ENCODE data around the gene MUC21.
"Not testable (repeated sequence)": the region's sequence is repeated elsewhere in the genome, so short reads cannot be mapped to it uniquely, and the experiment has no call there.

Gene MUC21

DNA sequence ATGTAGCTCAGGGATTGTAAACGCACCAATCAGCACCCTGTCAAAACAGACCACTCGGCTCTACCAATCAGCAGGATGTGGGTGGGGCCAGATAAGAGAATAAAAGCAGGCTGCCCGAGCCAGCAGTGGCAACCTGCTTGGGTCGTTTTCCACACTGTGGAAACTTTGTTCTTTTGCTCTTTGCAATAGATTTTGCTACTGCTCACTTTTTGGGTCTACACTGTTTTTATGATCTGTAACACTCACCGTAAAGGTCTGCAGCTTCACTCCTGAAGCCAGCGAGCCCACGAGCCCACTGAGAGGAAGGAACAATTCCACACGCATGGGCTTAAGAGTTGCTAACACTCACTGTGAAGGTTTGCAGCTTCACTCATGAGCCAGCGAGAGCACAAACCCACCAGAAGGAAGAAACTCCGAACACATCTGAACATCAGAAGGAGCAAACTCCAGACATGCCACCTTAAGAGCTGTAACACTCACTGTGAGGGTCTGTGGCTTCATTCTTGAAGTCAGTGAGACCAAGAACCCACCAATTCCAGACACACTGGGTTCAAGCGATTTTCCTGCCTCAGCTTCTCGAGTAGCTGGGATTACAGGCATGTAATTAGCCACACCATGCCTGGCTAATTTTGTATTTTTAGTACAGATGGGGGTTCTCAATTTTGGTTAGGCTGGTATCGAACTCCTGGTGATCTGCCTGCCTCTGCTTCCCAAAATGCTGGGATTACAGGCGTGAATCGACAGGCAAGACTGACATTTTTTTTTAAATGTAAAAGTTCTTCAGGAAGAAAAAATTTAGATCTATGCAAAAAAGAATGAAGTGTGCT lies 38.4 kb downstream of the MUC21 start:
- not testable (repeated sequence) for H3K27me3 ChIP-seq (ENCODE audit: control insufficient read depth, insufficient read depth, low read length, poor library complexity, severe bottlenecking); H3K36me3 ChIP-seq (ENCODE audit: control insufficient read depth, insufficient read depth, low read length); H3K27ac ChIP-seq (ENCODE audit: insufficient read depth, low read depth, low read length, poor library complexity, severe bottlenecking); H3K4me3 ChIP-seq (ENCODE audit: insufficient read depth, low read depth, low read length); H3K4me1 ChIP-seq (ENCODE audit: control insufficient read depth, insufficient read depth, low read length); H3K9me3 ChIP-seq (ENCODE audit: control insufficient read depth, low read length)
- 89 to 92% methylated on average over 15 of the region's 15 CpGs for WGBS, 2 experiments

DNA sequence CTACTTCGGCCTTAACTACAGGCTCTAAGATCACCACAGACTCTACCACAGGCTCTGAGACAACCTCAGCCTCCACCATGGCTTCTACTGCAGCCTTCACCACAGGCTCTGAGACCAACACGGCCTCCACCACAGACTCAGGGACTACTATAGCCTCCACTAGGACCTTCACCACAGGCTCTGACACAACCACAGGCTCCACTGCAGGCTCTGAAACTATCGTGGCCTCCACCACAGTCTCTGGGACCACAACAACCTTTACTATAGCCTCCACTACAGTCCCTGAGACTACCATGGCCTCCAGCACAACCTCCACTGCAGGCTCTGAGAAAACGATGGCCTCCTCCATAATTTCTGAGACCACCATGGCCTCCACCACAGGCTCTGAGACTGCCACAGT lies 42.1 kb downstream of the MUC21 start:
- Histone ChIP-seq H3K4me3 (ENCODE audit: insufficient read depth, low read depth, low read length) (no peak overlapping the region), H3K27ac (ENCODE audit: insufficient read depth, low read depth, low read length, poor library complexity, severe bottlenecking) (no peak overlapping the region), H3K27me3 (ENCODE audit: control insufficient read depth, insufficient read depth, low read length, poor library complexity, severe bottlenecking) (no peaks in the 10 kb centered on the region), H3K4me1 (ENCODE audit: control insufficient read depth, insufficient read depth, low read length) (no peaks in the 10 kb centered on the region), H3K9me3 (ENCODE audit: control insufficient read depth, low read length) (no peaks in the 10 kb centered on the region), H3K36me3 (ENCODE audit: control insufficient read depth, insufficient read depth, low read length) (no peaks in the 10 kb centered on the region)
- WGBS, 2 experiments: 90 to 91% methylated on average over 4 of the region's 4 CpGs

DNA sequence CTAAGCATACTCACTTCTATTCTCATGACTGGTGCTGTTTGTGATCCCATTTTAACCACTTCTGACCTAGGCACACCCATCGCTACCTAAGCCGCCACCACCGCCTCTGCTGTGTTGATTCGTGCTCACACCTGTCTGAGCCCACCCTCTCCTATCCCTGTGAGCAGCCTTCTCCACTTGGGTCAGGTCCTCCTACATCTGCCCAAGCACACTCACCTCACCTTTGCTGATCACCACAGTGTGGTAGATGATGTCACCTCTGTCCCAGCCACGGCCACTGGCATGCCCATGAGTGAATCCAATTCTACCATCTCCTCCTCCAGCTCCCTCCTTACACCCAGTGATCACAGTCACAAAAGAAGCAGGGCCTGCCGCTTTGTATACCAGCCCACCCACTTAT lies 47.6 kb downstream of the MUC21 start:
- Histone ChIP-seq H3K4me3 (ENCODE audit: insufficient read depth, low read depth, low read length) (no peak overlapping the region), H3K27me3 (ENCODE audit: control insufficient read depth, insufficient read depth, low read length, poor library complexity, severe bottlenecking) (no peaks in the 10 kb centered on the region), H3K27ac (ENCODE audit: insufficient read depth, low read depth, low read length, poor library complexity, severe bottlenecking) (no peak overlapping the region), H3K9me3 (ENCODE audit: control insufficient read depth, low read length) (no peaks in the 10 kb centered on the region), H3K36me3 (ENCODE audit: control insufficient read depth, insufficient read depth, low read length) (no peaks in the 10 kb centered on the region), H3K4me1 (ENCODE audit: control insufficient read depth, insufficient read depth, low read length) (no peaks in the 10 kb centered on the region)
- WGBS, 2 experiments: 89 to 94% methylated on average over 6 of the region's 6 CpGs

DNA sequence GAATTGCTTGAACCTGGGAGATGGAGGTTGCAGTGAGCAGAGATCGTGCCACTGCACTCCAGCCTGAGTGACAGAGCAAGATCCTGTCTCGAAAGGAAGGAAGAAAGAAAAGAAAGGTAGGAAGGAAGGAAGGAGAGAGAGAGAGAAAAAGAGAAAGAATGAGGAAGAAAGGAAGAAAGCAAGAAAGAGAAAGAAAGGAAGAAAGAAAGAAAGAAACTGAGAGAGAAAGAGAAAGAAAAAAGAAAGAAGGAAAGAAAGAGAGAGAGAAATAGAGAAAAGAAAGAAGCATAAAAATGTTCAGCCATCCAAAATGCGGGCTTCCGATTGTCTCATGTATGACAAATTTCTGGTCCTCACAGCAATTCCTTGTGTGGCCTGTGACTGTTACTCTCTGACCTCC lies 49.6 kb downstream of the MUC21 start:
- WGBS, 2 experiments: 92 to 95% methylated on average over 4 of the region's 4 CpGs
- H3K4me3 ChIP-seq (ENCODE audit: insufficient read depth, low read depth, low read length): no peak overlapping the region
- no peaks in the 10 kb centered on the region for H3K36me3 ChIP-seq (ENCODE audit: control insufficient read depth, insufficient read depth, low read length)
- no peaks in the 10 kb centered on the region for H3K4me1 ChIP-seq (ENCODE audit: control insufficient read depth, insufficient read depth, low read length)
- H3K27ac ChIP-seq (ENCODE audit: insufficient read depth, low read depth, low read length, poor library complexity, severe bottlenecking): no peak overlapping the region
- H3K27me3 ChIP-seq (ENCODE audit: control insufficient read depth, insufficient read depth, low read length, poor library complexity, severe bottlenecking): no peaks in the 10 kb centered on the region
- H3K9me3 ChIP-seq (ENCODE audit: control insufficient read depth, low read length): no peaks in the 10 kb centered on the region

DNA sequence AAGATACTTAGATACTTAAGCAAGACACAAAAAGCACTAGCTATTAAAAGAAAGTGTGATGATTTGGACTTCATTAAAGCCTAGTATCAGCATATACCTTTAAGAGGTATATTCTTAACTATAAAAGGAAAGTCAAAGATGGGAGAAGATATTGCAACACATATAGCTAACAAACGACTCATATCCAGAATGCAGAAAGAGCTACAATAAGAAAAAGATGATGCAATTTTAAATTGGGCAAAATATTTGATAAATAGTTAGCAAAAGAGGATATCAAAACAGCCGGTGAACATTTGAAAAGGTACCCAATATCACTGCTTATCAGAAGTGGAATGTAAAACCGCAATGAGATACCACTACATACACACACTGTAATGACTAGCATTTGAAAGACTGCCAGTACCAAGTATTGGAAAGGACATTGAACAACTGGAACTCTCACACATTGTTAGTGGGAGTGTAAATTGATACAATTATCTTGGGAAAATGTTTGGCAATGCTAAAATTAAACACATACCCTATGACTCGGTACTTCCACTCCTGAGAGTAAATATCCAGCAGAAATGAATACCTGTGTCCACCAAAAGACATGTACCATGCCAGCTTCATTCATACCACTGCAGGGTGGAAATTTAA lies 52.5 kb downstream of the MUC21 start:
- WGBS, 2 experiments: 93 to 94% methylated on average over 2 to 4 of the region's 4 CpGs
- Histone ChIP-seq H3K9me3 (ENCODE audit: control insufficient read depth, low read length) (no peaks in the 10 kb centered on the region), H3K27ac (ENCODE audit: insufficient read depth, low read depth, low read length, poor library complexity, severe bottlenecking) (no peak overlapping the region), H3K4me1 (ENCODE audit: control insufficient read depth, insufficient read depth, low read length) (no peaks in the 10 kb centered on the region), H3K4me3 (ENCODE audit: insufficient read depth, low read depth, low read length) (no peak overlapping the region), H3K36me3 (ENCODE audit: control insufficient read depth, insufficient read depth, low read length) (no peaks in the 10 kb centered on the region), H3K27me3 (ENCODE audit: control insufficient read depth, insufficient read depth, low read length, poor library complexity, severe bottlenecking) (no peaks in the 10 kb centered on the region)

DNA sequence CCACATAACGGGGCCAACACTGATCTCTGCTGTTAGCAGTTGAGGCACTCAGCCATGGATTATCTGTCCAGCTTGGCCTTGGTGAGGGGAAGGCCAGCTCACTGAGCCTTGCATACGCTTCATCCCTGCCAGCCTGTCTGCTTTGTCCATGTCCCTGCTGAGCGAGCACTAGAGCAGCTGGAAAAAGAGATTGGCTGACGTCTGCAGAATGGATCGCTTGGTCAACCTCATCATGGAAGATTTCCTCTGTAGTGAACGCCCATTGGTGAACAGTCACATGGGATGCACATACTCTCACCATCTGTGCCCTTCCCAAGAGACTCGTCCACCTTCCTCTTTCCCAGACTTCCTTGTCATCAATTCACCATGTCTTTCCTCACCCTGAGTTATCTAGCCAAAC lies 53.7 kb downstream of the MUC21 start:
- no peaks in the 10 kb centered on the region for H3K36me3 ChIP-seq (ENCODE audit: control insufficient read depth, insufficient read depth, low read length)
- H3K4me1 ChIP-seq (ENCODE audit: control insufficient read depth, insufficient read depth, low read length): no peaks in the 10 kb centered on the region
- H3K4me3 ChIP-seq (ENCODE audit: insufficient read depth, low read depth, low read length): no peak overlapping the region
- no peaks in the 10 kb centered on the region for H3K27me3 ChIP-seq (ENCODE audit: control insufficient read depth, insufficient read depth, low read length, poor library complexity, severe bottlenecking)
- WGBS, 2 experiments: 90% methylated on average over 7 of the region's 7 CpGs
- H3K9me3 ChIP-seq (ENCODE audit: control insufficient read depth, low read length): no peaks in the 10 kb centered on the region
- H3K27ac ChIP-seq (ENCODE audit: insufficient read depth, low read depth, low read length, poor library complexity, severe bottlenecking): no peak overlapping the region

DNA sequence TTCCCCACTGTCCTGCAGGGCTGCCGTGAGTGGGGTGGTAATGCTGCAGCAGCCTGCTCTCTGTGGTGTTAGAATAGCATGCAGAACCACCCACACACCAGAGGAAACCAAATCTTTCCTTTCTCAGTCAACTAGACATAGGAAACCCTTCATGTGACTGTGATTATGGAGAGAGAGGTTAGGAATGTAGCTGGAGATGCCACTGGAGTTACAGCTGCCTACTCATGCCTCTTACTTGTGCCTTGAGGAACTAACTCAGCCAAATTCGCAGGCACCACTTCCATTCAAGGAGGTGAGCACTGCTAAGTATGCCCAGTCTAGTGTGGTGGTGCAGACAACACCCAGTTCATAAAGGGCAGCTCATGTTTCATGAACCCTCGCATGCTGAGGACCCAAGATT lies 54.2 kb downstream of the MUC21 start:
- Histone ChIP-seq H3K4me1 (ENCODE audit: control insufficient read depth, insufficient read depth, low read length) (no peaks in the 10 kb centered on the region), H3K27me3 (ENCODE audit: control insufficient read depth, insufficient read depth, low read length, poor library complexity, severe bottlenecking) (no peaks in the 10 kb centered on the region), H3K9me3 (ENCODE audit: control insufficient read depth, low read length) (no peaks in the 10 kb centered on the region), H3K4me3 (ENCODE audit: insufficient read depth, low read depth, low read length) (no peak overlapping the region), H3K36me3 (ENCODE audit: control insufficient read depth, insufficient read depth, low read length) (no peaks in the 10 kb centered on the region), H3K27ac (ENCODE audit: insufficient read depth, low read depth, low read length, poor library complexity, severe bottlenecking) (no peak overlapping the region)
- 77 to 81% methylated on average over 3 of the region's 3 CpGs for WGBS, 2 experiments

DNA sequence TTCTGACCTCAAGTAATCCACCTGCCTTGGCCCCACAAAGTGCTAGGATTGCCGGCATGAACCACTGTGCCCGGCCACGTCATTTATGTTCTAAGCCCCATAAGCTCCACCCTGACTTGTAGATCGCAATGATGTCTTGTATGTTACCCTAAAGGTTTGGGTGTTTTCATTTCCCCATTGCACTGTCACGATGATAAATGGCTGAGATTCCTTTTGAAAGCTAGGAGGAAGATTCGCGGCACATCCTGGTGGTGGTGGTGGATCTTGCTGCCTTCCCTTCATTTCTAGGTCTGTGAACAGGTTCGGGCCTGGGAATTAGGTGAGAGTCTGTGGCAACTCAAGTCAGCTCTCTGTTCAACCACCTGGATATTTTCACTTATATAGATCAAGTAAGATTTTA lies 55.0 kb downstream of the MUC21 start:
- no peaks in the 10 kb centered on the region for H3K27me3 ChIP-seq (ENCODE audit: control insufficient read depth, insufficient read depth, low read length, poor library complexity, severe bottlenecking)
- no peak overlapping the region for H3K4me3 ChIP-seq (ENCODE audit: insufficient read depth, low read depth, low read length)
- no peak overlapping the region for H3K27ac ChIP-seq (ENCODE audit: insufficient read depth, low read depth, low read length, poor library complexity, severe bottlenecking)
- H3K36me3 ChIP-seq (ENCODE audit: control insufficient read depth, insufficient read depth, low read length): no peaks in the 10 kb centered on the region
- 95% methylated on average over 7 to 8 of the region's 8 CpGs for WGBS, 2 experiments
- no peaks in the 10 kb centered on the region for H3K4me1 ChIP-seq (ENCODE audit: control insufficient read depth, insufficient read depth, low read length)
- H3K9me3 ChIP-seq (ENCODE audit: control insufficient read depth, low read length): no peaks in the 10 kb centered on the region
